A673 (cell line): Measurements from ENCODE around the gene SLIT3.

Experiments used
- CTCF ChIP-seq: fragments of 300-800, 200-600 bp; sonication (generic); conservative IDR thresholded peaks from 2 replicates; pipeline ENCODE4 v1.5.1; 2017; ENCODE audit warnings: low read depth, mild to moderate bottlenecking, antibody characterized with exemption, low read length, moderate library complexity, mixed read lengths
- EZH2 ChIP-seq: fragments of 200-600 bp; sonication (generic); IDR thresholded peaks from 2 replicates; pipeline ENCODE4 v1.6.1; 2017; ENCODE audit warnings: borderline replicate concordance, low read depth, mild to moderate bottlenecking, mixed read lengths, antibody characterized with exemption, low read length; ENCODE audit not compliant: poor library complexity, severe bottlenecking

- TF ChIP-seq CTCF (no peak), EZH2 (no peak)
Measured at GRCh38 chr5:168860081-168860480, 440.9 kb downstream of the SLIT3 start.
